Natural killer cell (primary cell): Measurements from ENCODE around the gene FAM240B. TPM values are rescaled to one million over a fixed set of nuclear protein-coding genes. Genes with fewer than 3 reads are reported as not detected.

Experiments
- ATAC-seq, 3 donors: fragments of 150-1000 bp in 2 of 3; fragments of 200-7000 bp in 1 of 3; cut with Tn5 transposase; 1 replicate in 1 of 3; 2 replicates in 2 of 3; pipeline ENCODE4 v1.10.0; 2021; ENCODE audit warnings: mild to moderate bottlenecking in 2 of 3, moderate library complexity in 2 of 3
- DNase-seq, 2 donors: peaks; one replicate each; pipeline versions ENCODE4 v3.0.0 to v3.0.0-alpha.2; 2013 to 2021; ENCODE audit warnings: mixed read lengths in 1 of 2
- H3K27ac ChIP-seq: one replicate; pipeline ENCODE4 v1.5.1; 2013; ENCODE audit warnings: mild to moderate bottlenecking, low read length
- H3K27me3 ChIP-seq: one replicate; pipeline ENCODE4 v1.6.1; 2013; ENCODE audit warnings: low read length; ENCODE audit not compliant: control insufficient read depth, insufficient read depth
- H3K36me3 ChIP-seq: one replicate; pipeline ENCODE4 v1.6.1; 2013; ENCODE audit warnings: low read length; ENCODE audit not compliant: control insufficient read depth, insufficient read depth
- H3K4me1 ChIP-seq: one replicate; pipeline ENCODE4 v1.6.1; 2013; ENCODE audit warnings: low read length; ENCODE audit not compliant: control insufficient read depth, insufficient read depth
- H3K4me3 ChIP-seq: one replicate; pipeline ENCODE4 v1.5.1; 2013; ENCODE audit warnings: low read length
- H3K9me3 ChIP-seq: one replicate; pipeline ENCODE4 v1.6.1; 2013; ENCODE audit warnings: low read length; ENCODE audit not compliant: control insufficient read depth, insufficient read depth
- H3K27ac Mint-ChIP-seq, 2 donors: one replicate each; pipeline ENCODE4 v1.8.0; 2022; ENCODE audit warnings: mild to moderate bottlenecking in 2 of 2, mixed read lengths in 2 of 2, moderate library complexity in 1 of 2
- H3K27me3 Mint-ChIP-seq, 2 donors: one replicate each; pipeline ENCODE4 v1.8.0; 2022; ENCODE audit warnings: low read depth in 2 of 2, mixed read lengths in 2 of 2
- H3K36me3 Mint-ChIP-seq: one replicate; pipeline ENCODE4 v1.8.0; 2022; ENCODE audit warnings: mixed read lengths
- H3K4me1 Mint-ChIP-seq, 2 donors: one replicate each; pipeline ENCODE4 v1.8.0; 2022; ENCODE audit warnings: mixed read lengths in 2 of 2
- H3K4me3 Mint-ChIP-seq: one replicate; pipeline ENCODE4 v1.8.0; 2022; ENCODE audit warnings: mild to moderate bottlenecking, moderate library complexity, mixed read lengths
- H3K9me3 Mint-ChIP-seq, 2 donors: one replicate each; pipeline ENCODE4 v1.8.0; 2022; ENCODE audit warnings: mixed read lengths in 2 of 2
- CTCF ChIP-seq: fragments of 200-600 bp; IDR thresholded peaks from one replicate; pipeline ENCODE4 v1.8.0; 2022; ENCODE audit warnings: antibody characterized with exemption
- WGBS: methylation state at CpG from one replicate; pipeline ENCODE4 v1.1.7; 2013; ENCODE audit warnings: missing lambda C conversion rate; ENCODE audit not compliant: insufficient coverage; 5-methylcytosine and 5-hydroxymethylcytosine counted together
- intact Hi-C: fragments of 100-400 bp; cut with micrococcal nuclease; formaldehyde crosslinking; loops from one replicate; pipeline ENCODE4 v1.14.2; 2022
- total RNA-seq, 4 donors: library from RNA; stranded (reverse); fragments of 120-200 nt in 1 of 4; gene quantifications; one replicate each; pipeline versions ENCODE4 v1.2.3 to v1.2.4, GENCODE V29; 2013 to 2022

FAM240B gene
- total RNA-seq, 3 donors from 2014 or later (not counting 1 experiment from before 2014, with no cell fraction given) = not detected

- H3K27me3 Mint-ChIP-seq = peaks cover 3 to 9% of the 10 kb centered on the region in 2 donors
- Histone ChIP-seq H3K4me3 (no peak overlapping the region), H3K27ac (no peak overlapping the region), H3K36me3 (no peaks in the 10 kb centered on the region), H3K9me3 (no peaks in the 10 kb centered on the region), H3K27me3 (no peaks in the 10 kb centered on the region), H3K4me1 (no peaks in the 10 kb centered on the region)
- intact Hi-C loops = no loop called here
- DNase-seq (no peak), ATAC-seq (no peak)
- WGBS = 76% methylated on average over 3 of the region's 3 CpGs
- no peak overlapping the region for H3K4me3 Mint-ChIP-seq
- no peak overlapping the region for H3K27ac Mint-ChIP-seq
- peaks cover 9% of the 10 kb centered on the region in 2 donors for H3K4me1 Mint-ChIP-seq
- no peaks in the 10 kb centered on the region for H3K9me3 Mint-ChIP-seq
- H3K36me3 Mint-ChIP-seq = no peaks in the 10 kb centered on the region
- TF ChIP-seq CTCF = no peak
Measured at GRCh38 chr9:38682713-38683112, 37.2 kb downstream of the FAM240B start.

- Histone ChIP-seq H3K4me1 (no peaks in the 10 kb centered on the region), H3K4me3 (no peak overlapping the region), H3K27me3 (no peaks in the 10 kb centered on the region), H3K27ac (no peak overlapping the region), H3K9me3 (no peaks in the 10 kb centered on the region), H3K36me3 (no peaks in the 10 kb centered on the region)
- 80% methylated on average over 4 of the region's 4 CpGs for WGBS
- Mint-ChIP-seq H3K4me3 (no peak overlapping the region), H3K36me3 (no peaks in the 10 kb centered on the region), H3K27me3 (peaks cover 11 to 12% of the 10 kb centered on the region in 2 donors), H3K27ac (no peak overlapping the region), H3K4me1 (peaks cover 0 to under 1% of the 10 kb centered on the region in 2 donors), H3K9me3 (no peaks in the 10 kb centered on the region)
- DNase-seq (no peak), ATAC-seq (no peak)
- TF ChIP-seq CTCF = no peak
- intact Hi-C loops = no loop called here
Measured at GRCh38 chr9:38681747-38682227, 38.1 kb downstream of the FAM240B start.

GRCh38 chr9:38680837-38681445 lies 39.0 kb downstream of the FAM240B start:
- Histone ChIP-seq H3K9me3 (no peaks in the 10 kb centered on the region), H3K27me3 (no peaks in the 10 kb centered on the region), H3K4me1 (no peaks in the 10 kb centered on the region), H3K27ac (no peak overlapping the region), H3K36me3 (no peaks in the 10 kb centered on the region), H3K4me3 (no peak overlapping the region)
- TF ChIP-seq CTCF = no peak
- WGBS = 84% methylated on average over 14 of the region's 14 CpGs
- ATAC-seq (no peak), DNase-seq (no peak)
- Mint-ChIP-seq H3K27ac (no peak overlapping the region), H3K4me3 (no peak overlapping the region), H3K9me3 (no peaks in the 10 kb centered on the region), H3K27me3 (peaks cover 9 to 13% of the 10 kb centered on the region in 2 donors), H3K36me3 (no peaks in the 10 kb centered on the region), H3K4me1 (no peaks in the 10 kb centered on the region)
- intact Hi-C loops = no loop called here
